CD4-positive, alpha-beta T cell treated with Interleukin-2 at 100 ng/mL for 4 hours (primary cell): ENCODE data around the gene PIP5K1C.

ENCODE experiments used
- DNase-seq: peaks from one replicate; pipeline ENCODE4 v3.0.0-alpha.2; 2020; ENCODE audit warnings: low spot score

The PIP5K1C gene

DNA sequence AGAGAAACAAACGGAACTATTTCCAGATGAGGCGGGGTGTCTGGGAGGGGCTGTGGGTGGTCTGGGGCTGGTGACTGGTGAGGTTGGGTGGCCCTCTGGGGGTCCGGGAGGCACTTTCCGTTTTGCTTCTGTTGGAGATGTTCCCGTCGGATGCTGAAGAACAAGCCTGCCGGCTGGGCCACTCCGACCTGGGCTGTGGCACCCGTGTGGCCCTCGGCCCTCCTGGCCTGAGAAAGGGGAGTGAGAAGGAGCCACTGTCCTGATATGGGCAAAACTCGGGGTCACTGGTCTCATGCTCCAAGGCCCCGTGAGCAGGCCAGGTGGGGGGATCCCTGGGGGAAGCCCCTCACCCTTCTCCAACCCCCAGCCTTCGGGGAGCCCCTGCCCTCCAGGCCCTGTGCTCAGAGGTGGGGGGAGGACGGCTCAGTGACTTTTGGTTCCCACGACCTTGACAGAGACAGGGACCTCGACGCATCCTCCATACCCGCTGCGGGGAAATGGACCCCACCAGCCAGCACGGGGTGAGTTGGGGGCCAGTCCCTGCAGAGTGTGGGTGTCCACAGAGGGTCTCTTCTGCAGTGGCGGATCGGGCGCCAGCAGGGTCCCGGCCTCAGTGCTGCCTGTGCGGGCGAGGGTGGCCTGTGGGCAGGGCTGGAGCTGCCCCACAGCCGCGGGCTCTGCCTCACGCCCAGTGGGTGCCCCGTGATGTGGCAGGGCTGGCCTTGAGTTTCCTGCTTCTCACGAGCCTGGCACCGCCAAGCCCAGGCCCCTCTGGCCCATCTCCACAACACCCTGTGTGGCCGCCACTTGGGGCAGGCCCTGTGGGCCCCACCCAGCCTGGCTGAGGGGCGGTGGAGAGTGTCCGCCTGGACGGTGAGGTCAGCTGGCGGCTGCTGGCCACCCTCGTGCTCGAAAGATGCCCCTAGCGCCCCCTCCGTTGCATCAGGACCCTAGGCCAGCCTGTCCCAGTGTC lies 89.2 kb downstream of the PIP5K1C start:
- DNase-seq, result no peak

DNA sequence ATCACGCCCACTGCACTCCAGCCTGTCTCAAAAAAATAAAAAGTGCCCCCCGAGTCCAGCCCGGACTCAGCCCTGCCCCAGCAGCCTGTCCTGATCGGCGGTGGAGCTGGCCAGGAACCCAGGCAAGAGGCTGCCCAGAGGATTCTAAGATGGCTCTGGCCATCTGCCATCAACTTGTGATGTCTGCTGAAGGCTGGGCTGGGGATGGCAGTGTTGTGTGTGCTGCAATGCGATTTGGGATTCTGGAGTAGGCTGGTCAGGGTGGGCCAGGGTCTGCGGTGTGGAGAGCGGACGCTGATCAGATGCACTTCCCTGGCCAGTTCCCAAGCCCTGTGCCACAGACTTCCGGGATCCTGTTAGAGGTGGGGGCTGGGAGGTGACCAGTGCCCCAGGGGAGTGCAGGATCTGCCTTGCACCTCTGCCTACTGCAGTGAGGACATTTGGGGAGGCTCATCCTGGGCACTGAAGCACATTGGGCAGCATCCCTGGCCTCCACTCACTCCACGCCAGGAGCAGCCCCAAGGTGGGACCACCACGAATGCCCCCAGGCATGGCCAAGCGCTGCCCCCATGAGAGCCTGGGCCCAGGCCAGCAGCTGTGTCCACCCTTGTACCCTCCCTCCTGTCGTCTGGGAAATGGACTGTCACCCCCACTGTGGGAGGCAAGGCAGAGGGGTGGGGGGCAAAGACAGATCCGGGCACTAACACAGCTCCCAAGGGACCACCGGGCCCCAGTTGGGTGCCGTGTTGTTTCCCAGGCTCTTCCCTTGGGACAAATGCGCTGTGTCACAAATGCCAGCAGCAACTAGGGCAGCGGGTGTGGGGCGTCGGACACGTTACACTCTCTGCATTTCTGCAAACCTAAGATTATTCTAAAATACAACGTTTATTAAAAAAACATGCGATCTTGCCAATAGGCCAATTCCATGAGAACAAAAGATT lies 90.2 kb downstream of the PIP5K1C start:
- no peak for DNase-seq

- DNase-seq, result no peak
Measured at GRCh38 chr19:3608750-3609322, 91.4 kb downstream of the PIP5K1C start.

DNA sequence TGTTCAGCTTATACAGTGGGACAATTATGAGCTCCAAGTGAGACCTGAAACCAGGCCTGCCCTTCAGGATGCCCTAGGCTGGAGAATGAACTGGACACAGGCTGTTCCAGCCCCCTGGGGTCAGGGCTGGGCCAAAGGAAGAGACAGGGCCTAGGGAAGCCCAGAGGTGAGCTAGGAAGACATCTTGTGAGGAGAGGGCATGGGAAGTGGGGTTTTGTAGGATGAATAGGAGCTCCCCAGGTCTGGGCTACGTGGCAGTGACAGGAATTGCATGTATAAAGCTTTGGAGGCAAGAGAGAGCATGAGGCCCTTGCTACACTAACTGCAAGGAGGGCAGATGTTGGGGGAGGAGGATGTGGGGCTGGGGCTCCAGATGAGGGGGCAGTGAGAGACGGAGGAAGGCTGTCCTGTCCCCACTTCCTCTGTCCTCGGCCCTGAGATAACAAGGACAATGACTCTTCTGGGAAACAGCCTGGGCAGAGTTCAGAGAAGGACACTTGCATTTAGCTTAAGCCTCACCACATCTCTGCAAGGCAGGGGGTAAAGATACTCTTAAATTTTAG lies 92.1 kb downstream of the PIP5K1C start:
- no peak for DNase-seq

- no peak for DNase-seq
Measured at GRCh38 chr19:3607303-3608078, 92.8 kb downstream of the PIP5K1C start.

- DNase-seq, result peak; percentile 32
Measured at GRCh38 chr19:3606690-3607289, 93.5 kb downstream of the PIP5K1C start, which contains the start of gene TBXA2R. Gene TBXA2R, minus strand, starts transcription at chr19:3606875. Its CDS starts 6,241 bp downstream, at chr19:3600634.

- peak; percentile 25 for DNase-seq
Measured at GRCh38 chr19:3606174-3606689, 94.0 kb downstream of the PIP5K1C start.

DNA sequence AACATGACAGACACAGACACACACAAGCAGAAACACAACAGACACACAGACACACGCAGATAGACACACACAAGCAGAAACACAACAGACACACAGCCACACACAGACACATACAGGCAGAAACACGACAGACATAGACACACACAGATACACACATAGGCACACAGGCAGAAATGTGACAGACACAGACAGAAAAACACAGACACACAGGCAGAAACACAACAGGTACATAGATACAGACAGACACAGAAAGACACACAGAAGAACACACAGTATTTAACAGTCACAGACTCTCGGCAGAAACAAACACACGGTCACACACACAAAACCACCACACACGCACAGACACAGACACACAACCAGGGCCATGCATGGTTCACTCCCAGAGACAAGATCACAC lies 94.5 kb downstream of the PIP5K1C start:
- DNase-seq, result no peak

GRCh38 chr19:3605361-3605760 lies 94.9 kb downstream of the PIP5K1C start:
- no peak for DNase-seq

GRCh38 chr19:3604987-3605343 lies 95.3 kb downstream of the PIP5K1C start:
- peak; percentile 26 for DNase-seq

DNA sequence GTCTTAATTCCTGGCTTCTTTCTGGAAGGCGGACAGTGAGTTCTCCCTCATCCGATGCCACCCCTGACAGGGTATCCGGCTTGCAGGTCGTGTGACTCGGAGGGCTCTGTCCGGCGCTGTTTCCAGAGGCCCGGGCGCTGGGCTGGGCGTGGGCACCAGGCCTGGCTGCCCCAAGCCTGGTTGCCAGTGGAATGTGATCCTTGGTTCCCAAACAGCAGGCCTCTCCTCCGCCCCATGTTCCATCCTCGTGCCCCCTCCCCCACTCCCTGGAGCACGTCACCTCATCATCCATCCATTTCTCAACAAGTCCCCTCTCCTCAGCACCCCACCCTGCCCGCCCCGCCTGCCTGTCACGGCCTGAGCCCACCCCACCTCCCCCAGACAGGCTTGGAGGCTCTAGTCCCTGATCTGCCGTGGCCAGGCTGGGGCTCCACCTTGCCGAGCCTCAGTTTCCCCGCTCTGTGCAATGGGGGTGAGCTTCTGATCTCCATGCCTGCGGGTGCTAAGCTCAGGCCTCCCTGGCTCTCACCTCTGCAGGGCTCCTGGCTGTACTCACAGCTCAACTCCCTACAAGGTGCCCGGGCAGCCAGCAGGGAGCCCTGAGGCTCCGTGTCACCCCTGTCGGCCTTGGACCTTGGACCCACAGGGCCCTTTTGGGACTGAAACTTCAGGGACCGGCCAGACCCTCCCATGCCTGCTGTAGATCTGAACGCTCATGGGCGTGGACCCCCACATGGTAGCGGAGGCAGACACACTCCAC lies 95.9 kb downstream of the PIP5K1C start:
- DNase-seq, result no peak

GRCh38 chr19:3603121-3603811 lies 97.0 kb downstream of the PIP5K1C start:
- no peak for DNase-seq

DNA sequence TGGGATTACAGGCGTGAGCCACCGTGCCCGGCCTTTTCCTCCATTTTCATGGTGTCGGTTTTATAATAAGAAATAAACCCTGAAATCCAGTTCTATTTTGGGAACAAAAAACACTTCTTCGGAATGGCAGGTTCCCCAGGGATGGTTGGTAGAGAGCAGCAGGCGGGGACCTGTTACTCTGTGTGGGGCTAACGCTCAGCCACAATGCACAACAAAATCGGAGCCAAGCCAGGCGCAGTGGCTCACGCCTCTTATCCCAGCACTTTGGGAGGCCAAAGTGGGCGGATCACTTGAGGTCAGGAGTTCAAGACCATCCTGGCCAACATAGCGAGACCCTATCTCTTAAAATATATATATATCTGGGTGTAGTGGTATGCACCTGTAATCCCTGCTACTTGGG lies 99.2 kb downstream of the PIP5K1C start:
- no peak for DNase-seq

- no peak for DNase-seq
Measured at GRCh38 chr19:3599776-3600187, 100.5 kb downstream of the PIP5K1C start.

DNA sequence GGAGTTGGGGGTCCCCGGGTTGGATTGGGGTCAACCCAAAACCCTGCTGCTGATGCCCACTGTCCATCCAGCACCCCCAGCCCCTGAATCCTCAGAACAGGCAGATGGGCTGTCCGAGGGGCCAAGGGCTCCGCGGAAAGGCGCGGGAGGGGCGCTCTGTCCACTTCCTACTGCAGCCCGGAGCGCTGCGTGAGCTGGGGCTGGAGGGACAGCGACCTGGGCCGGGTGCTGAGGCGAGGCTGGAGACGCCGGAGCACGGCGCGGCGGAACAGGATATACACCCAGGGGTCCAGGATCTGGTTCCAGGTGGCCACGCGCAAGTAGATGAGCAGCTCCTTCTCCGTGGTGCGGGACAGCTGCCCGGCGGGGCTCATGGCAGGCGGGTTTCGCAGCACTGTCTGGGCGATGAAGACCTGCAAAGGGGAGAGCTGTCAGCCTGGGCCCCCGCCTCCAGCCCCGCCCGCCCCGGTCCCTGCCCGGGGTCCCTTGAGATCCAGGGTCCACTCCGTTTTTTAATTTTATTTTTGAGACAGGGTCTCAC lies 104.7 kb downstream of the PIP5K1C start:
- DNase-seq, result no peak

GRCh38 chr19:3593156-3593555 lies 107.1 kb downstream of the PIP5K1C start:
- DNase-seq, result no peak

DNA sequence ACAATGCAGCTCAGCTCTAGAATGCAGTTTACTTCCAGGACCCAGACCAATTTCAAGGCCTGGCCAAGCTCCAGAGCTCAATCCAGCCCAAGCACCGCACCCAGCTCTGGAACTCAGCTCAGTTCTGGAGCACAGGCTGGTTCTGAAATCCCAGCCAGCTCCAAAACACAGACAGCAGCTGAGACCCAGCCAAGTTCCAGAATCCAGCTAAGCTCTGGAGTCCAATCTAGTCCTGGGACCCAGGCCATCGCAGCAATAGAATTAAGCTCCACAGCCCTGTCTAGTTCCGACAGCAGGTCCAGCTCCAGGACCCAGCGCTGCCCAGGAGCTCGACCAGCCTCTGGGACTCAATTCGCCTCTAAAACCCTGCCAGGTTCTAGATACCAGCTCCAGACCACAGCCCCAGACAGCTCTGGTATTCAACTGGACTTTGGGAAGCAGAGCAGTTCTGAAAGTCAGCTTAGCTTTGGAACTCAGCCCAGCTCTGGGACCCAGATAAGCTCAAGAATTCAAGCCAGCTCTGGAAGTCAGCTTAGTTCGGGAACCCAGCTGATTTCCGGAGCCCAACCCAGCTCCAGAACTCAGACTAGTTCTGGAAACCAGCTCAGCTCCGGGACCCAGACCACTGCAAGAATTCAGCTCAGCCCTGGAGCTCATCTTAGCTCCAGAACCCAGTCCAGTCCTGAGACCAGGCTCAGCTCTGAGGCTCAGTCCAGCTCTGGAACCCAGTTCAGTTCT lies 108.2 kb downstream of the PIP5K1C start:
- no peak for DNase-seq
